ENCODE results near the gene RNF6. TPM values are rescaled to one million over a fixed set of nuclear protein-coding genes. Genes with fewer than 3 reads are reported as not detected.
A peak's percentile ranks its signal among the peaks of the same experiment; 100 is the strongest.

The RNF6 gene
- total RNA-seq, 2 experiments from 2014 or later: 38.2 to 39.4 TPM

- Mint-ChIP-seq H3K27ac (peak overlapping the region; percentile 95), H3K36me3 (ENCODE audit: low read depth) (peaks cover 4% of the 10 kb centered on the region), H3K27me3 (ENCODE audit: low read depth) (no peaks in the 10 kb centered on the region), H3K4me1 (ENCODE audit: low read depth) (peaks cover 21% of the 10 kb centered on the region), H3K9me3 (no peaks in the 10 kb centered on the region), H3K4me3 (peak overlapping the region; percentile 88)
- intact Hi-C loops (cut with micrococcal nuclease): loop anchor here (1.0 to 10.0 kb wide), 12 partner anchors 34 to 1064 kb away; partner anchors contain the start of genes MTMR6, NUP58, RPL21 and WASF3
- DNase-seq: no peak
- CTCF ChIA-PET: interaction anchor here (0.7 to 4.8 kb wide), 8 partner anchors 34 to 1958 kb away, joined by 3 to 81 read pairs (median 8); partner anchors contain the start of gene RNF6
Observed at GRCh38 chr13:26186995-26187394, 35.1 kb downstream of the RNF6 start.

- CTCF ChIA-PET: interaction anchor here (0.7 to 4.8 kb wide), 14 partner anchors 20 to 533 kb away, joined by 3 to 81 read pairs (median 5); partner anchors contain the start of gene RNF6
- H3K4me1 Mint-ChIP-seq (ENCODE audit: low read depth): peaks cover 21% of the 10 kb centered on the region
- H3K27me3 Mint-ChIP-seq (ENCODE audit: low read depth): no peaks in the 10 kb centered on the region
- peak overlapping the region; percentile 88 for H3K4me3 Mint-ChIP-seq
- no peaks in the 10 kb centered on the region for H3K9me3 Mint-ChIP-seq
- peak; percentile 88 for DNase-seq
- H3K27ac Mint-ChIP-seq: peak overlapping the region; percentile 95
- peaks cover 4% of the 10 kb centered on the region for H3K36me3 Mint-ChIP-seq (ENCODE audit: low read depth)
- intact Hi-C loops (cut with micrococcal nuclease): loop anchor here (1.0 to 10.0 kb wide), 12 partner anchors 35 to 1065 kb away; partner anchors contain the start of genes MTMR6, NUP58, RPL21 and WASF3
Observed at GRCh38 chr13:26186118-26186870, 35.8 kb downstream of the RNF6 start.

GRCh38 chr13:26185720-26186117 lies 36.4 kb downstream of the RNF6 start:
- Mint-ChIP-seq H3K27ac (peak overlapping the region; percentile 95), H3K9me3 (no peaks in the 10 kb centered on the region), H3K36me3 (ENCODE audit: low read depth) (peaks cover 4% of the 10 kb centered on the region), H3K4me1 (ENCODE audit: low read depth) (peaks cover 21% of the 10 kb centered on the region), H3K27me3 (ENCODE audit: low read depth) (no peaks in the 10 kb centered on the region), H3K4me3 (peak overlapping the region; percentile 88)
- CTCF ChIA-PET: interaction anchor here (0.7 to 4.8 kb wide), 25 partner anchors 9 to 513 kb away, joined by 3 to 81 read pairs (median 4); partner anchors contain the start of gene RNF6
- DNase-seq: no peak
- intact Hi-C loops (cut with micrococcal nuclease): loop anchor here (1.0 to 10.0 kb wide), 12 partner anchors 36 to 1066 kb away; partner anchors contain the start of genes MTMR6, NUP58, RPL21 and WASF3

GRCh38 chr13:26184791-26185250 lies 37.3 kb downstream of the RNF6 start:
- peaks cover 4% of the 10 kb centered on the region for H3K36me3 Mint-ChIP-seq (ENCODE audit: low read depth)
- no peaks in the 10 kb centered on the region for H3K27me3 Mint-ChIP-seq (ENCODE audit: low read depth)
- peaks cover 21% of the 10 kb centered on the region for H3K4me1 Mint-ChIP-seq (ENCODE audit: low read depth)
- intact Hi-C loops (cut with micrococcal nuclease): loop anchor here (1.0 to 10.0 kb wide), 4 partner anchors 280 to 900 kb away; partner anchors contain the start of gene MTMR6
- H3K4me3 Mint-ChIP-seq: no peak overlapping the region
- peak overlapping the region; percentile 65 for H3K27ac Mint-ChIP-seq
- H3K9me3 Mint-ChIP-seq: no peaks in the 10 kb centered on the region
- CTCF ChIA-PET: interaction anchor here (0.6 to 4.8 kb wide), 43 partner anchors 8 to 525 kb away, joined by 3 to 81 read pairs (median 4); partner anchors contain the start of genes CDK8 and RNF6
- peak; percentile 85 for DNase-seq

- intact Hi-C loops (cut with micrococcal nuclease): loop anchor here (5.0 to 10.0 kb wide), 3 partner anchors 279 to 899 kb away; partner anchors contain the start of gene MTMR6
- H3K27ac Mint-ChIP-seq: no peak overlapping the region
- H3K27me3 Mint-ChIP-seq (ENCODE audit: low read depth): no peaks in the 10 kb centered on the region
- DNase-seq: no peak
- H3K9me3 Mint-ChIP-seq: no peaks in the 10 kb centered on the region
- CTCF ChIA-PET: interaction anchor here (0.9 to 4.8 kb wide), 6 partner anchors 13 to 515 kb away, joined by 3 to 81 read pairs (median 5); partner anchors contain the start of gene RNF6
- H3K36me3 Mint-ChIP-seq (ENCODE audit: low read depth): peaks cover 2% of the 10 kb centered on the region
- no peak overlapping the region for H3K4me3 Mint-ChIP-seq
- H3K4me1 Mint-ChIP-seq (ENCODE audit: low read depth): peaks cover 21% of the 10 kb centered on the region
Observed at GRCh38 chr13:26183416-26183815, 38.7 kb downstream of the RNF6 start.

- no peaks in the 10 kb centered on the region for H3K27me3 Mint-ChIP-seq (ENCODE audit: low read depth)
- H3K36me3 Mint-ChIP-seq (ENCODE audit: low read depth): no peaks in the 10 kb centered on the region
- CTCF ChIA-PET: interaction anchor here (0.7 to 2.2 kb wide), 3 partner anchors 284 to 519 kb away, joined by 3 to 6 read pairs (median 6); no protein-coding TSS in a partner anchor
- no peaks in the 10 kb centered on the region for H3K4me1 Mint-ChIP-seq (ENCODE audit: low read depth)
- no peak for DNase-seq
- intact Hi-C loops (cut with micrococcal nuclease): no loop called here
- H3K4me3 Mint-ChIP-seq: no peak overlapping the region
- H3K27ac Mint-ChIP-seq: no peak overlapping the region
- H3K9me3 Mint-ChIP-seq: no peaks in the 10 kb centered on the region
Observed at GRCh38 chr13:26179344-26179743, 42.8 kb downstream of the RNF6 start.

- peaks cover 2% of the 10 kb centered on the region for H3K27me3 Mint-ChIP-seq (ENCODE audit: low read depth)
- intact Hi-C loops (cut with micrococcal nuclease): no loop called here
- H3K4me3 Mint-ChIP-seq: no peak overlapping the region
- no peaks in the 10 kb centered on the region for H3K4me1 Mint-ChIP-seq (ENCODE audit: low read depth)
- no peaks in the 10 kb centered on the region for H3K36me3 Mint-ChIP-seq (ENCODE audit: low read depth)
- no peak for DNase-seq
- no peak overlapping the region for H3K27ac Mint-ChIP-seq
- H3K9me3 Mint-ChIP-seq: no peaks in the 10 kb centered on the region
- CTCF ChIA-PET: no interaction called here
Observed at GRCh38 chr13:26168835-26169234, 53.3 kb downstream of the RNF6 start.

GRCh38 chr13:26168237-26168814 lies 53.8 kb downstream of the RNF6 start:
- DNase-seq: no peak
- H3K36me3 Mint-ChIP-seq (ENCODE audit: low read depth): no peaks in the 10 kb centered on the region
- CTCF ChIA-PET: no interaction called here
- no peak overlapping the region for H3K4me3 Mint-ChIP-seq
- H3K27ac Mint-ChIP-seq: no peak overlapping the region
- intact Hi-C loops (cut with micrococcal nuclease): no loop called here
- no peaks in the 10 kb centered on the region for H3K4me1 Mint-ChIP-seq (ENCODE audit: low read depth)
- peaks cover 2% of the 10 kb centered on the region for H3K27me3 Mint-ChIP-seq (ENCODE audit: low read depth)
- no peaks in the 10 kb centered on the region for H3K9me3 Mint-ChIP-seq

- DNase-seq: no peak
- Mint-ChIP-seq H3K27me3 (ENCODE audit: low read depth) (peaks cover 2% of the 10 kb centered on the region), H3K36me3 (ENCODE audit: low read depth) (no peaks in the 10 kb centered on the region), H3K4me3 (no peak overlapping the region), H3K4me1 (ENCODE audit: low read depth) (no peaks in the 10 kb centered on the region), H3K27ac (no peak overlapping the region), H3K9me3 (no peaks in the 10 kb centered on the region)
- intact Hi-C loops (cut with micrococcal nuclease): no loop called here
- CTCF ChIA-PET: no interaction called here
Observed at GRCh38 chr13:26163812-26164211, 58.3 kb downstream of the RNF6 start.

Other genes starting within 250 kb of the RNF6 start
- under 1 TPM; 0.52 to 0.69 TPM for gene SHISA2, start 170.3 kb downstream of the RNF6 start, total RNA-seq
- 10 to 100 TPM; 15.4 to 15.9 TPM for gene CDK8, start 31.8 kb upstream of the RNF6 start, total RNA-seq

Measured in activated naive CD4-positive, alpha-beta T cell treated with anti-CD3 and anti-CD28 coated beads for 36 hours (primary cell).